A549 (cell line): ENCODE results near the gene ARSH. TPM values are rescaled to one million over a fixed set of nuclear protein-coding genes. Genes with fewer than 3 reads are reported as not detected.

Experiments
- ATAC-seq, 2 experiments: fragments of 200-7000 bp in 1 of 2; fragments of >200 bp in 1 of 2; cut with Nextera tagmentation in 1 of 2; cut with Tn5 transposase in 1 of 2; 3 replicates each; pipeline versions ENCODE4 v1.8.0 to v1.9.1; 2018 to 2020; ENCODE audit warnings: mild to moderate bottlenecking in 1 of 2, moderate library complexity in 1 of 2
- CTCF ChIA-PET: fragments of 300-600 bp; sonication (Branson Sonifier 250); formaldehyde crosslinking; extraction: SDS; loops from one replicate; lab custom pipeline; 2021; ENCODE audit warnings: antibody characterized with exemption, inconsistent platforms; lab: Yijun Ruan, JAX
- POLR2A ChIA-PET: fragments of 350-600 bp; formaldehyde crosslinking; extraction: SDS; loops from one replicate; lab custom pipeline; 2021; ENCODE audit warnings: antibody characterized with exemption, inconsistent platforms; lab: Yijun Ruan, JAX
- DNase-seq, 2 experiments: peaks; one replicate each; pipeline versions ENCODE4 v3.0.0 to v3.0.0-alpha.2; 2011 to 2016; ENCODE audit warnings: low read depth in 1 of 2, low spot score in 1 of 2
- FAIRE-seq: peaks from 2 replicates; lab custom pipeline; 2011; peaks lifted over from hg19 to GRCh38; lab: Jason Lieb, UNC
- H3K27ac ChIP-seq, 2 experiments: fragments of >200 bp; sonication (Bioruptor Twin); formaldehyde crosslinking; 3 replicates each; pipeline ENCODE4 v1.5.1; 2016 to 2017
- H3K4me1 ChIP-seq: fragments of >200 bp; sonication (Bioruptor Twin); formaldehyde crosslinking; 3 replicates; pipeline ENCODE4 v1.6.1; 2016
- H3K4me2 ChIP-seq: fragments of >200 bp; sonication (Bioruptor Twin); formaldehyde crosslinking; 3 replicates; pipeline ENCODE4 v1.6.1; 2016
- H3K4me3 ChIP-seq: fragments of >200 bp; sonication (Bioruptor Twin); formaldehyde crosslinking; 3 replicates; pipeline ENCODE4 v1.5.1; 2016
- H3K9me3 ChIP-seq: fragments of >200 bp; sonication (Bioruptor Twin); formaldehyde crosslinking; 3 replicates; pipeline ENCODE4 v1.6.1; 2016
- ATOH8 ChIP-seq: fragments of 250-450 bp; sonication (Bioruptor Pico); IDR thresholded peaks from 2 replicates; pipeline ENCODE4 v1.5.0; 2020; ENCODE audit warnings: low read depth, mild to moderate bottlenecking, moderate library complexity
- CEBPB ChIP-seq, 2 experiments: fragments of >200 bp in 1 of 2; sonication (Bioruptor Twin) in 1 of 2; formaldehyde crosslinking in 1 of 2; IDR thresholded peaks; 2 replicates each; pipeline ENCODE4 v1.6.1; 2012 to 2016
- CHD4 ChIP-seq: fragments of 200-600 bp; sonication (generic); IDR thresholded peaks from 2 replicates; pipeline ENCODE4 v1.6.1; 2016; ENCODE audit warnings: antibody characterized with exemption, mild to moderate bottlenecking, borderline replicate concordance
- EHF ChIP-seq: fragments of 250-450 bp; sonication (Bioruptor Pico); IDR thresholded peaks from 2 replicates; pipeline ENCODE4 v1.5.0; 2020; ENCODE audit warnings: mild to moderate bottlenecking
- FOSL2 ChIP-seq, 2 experiments: fragments of 450-650 bp in 1 of 2; fragments of >200 bp in 1 of 2; sonication (Bioruptor Twin) in 1 of 2; formaldehyde crosslinking; IDR thresholded peaks; 2 replicates each; pipeline versions ENCODE4 v1.5.0 to v1.6.1; 2016 to 2020; ENCODE audit warnings: mild to moderate bottlenecking in 1 of 2, moderate library complexity in 1 of 2
- GATA3 ChIP-seq: IDR thresholded peaks from 2 replicates; pipeline ENCODE4 v1.6.1; 2012; ENCODE audit warnings: borderline replicate concordance
- HMGXB4 ChIP-seq: fragments of 250-450 bp; sonication (Bioruptor Pico); IDR thresholded peaks from 2 replicates; pipeline ENCODE4 v1.5.0; 2021; ENCODE audit warnings: mild to moderate bottlenecking, moderate library complexity, borderline replicate concordance
- KDM1A ChIP-seq: fragments of 200-600 bp; sonication (generic); IDR thresholded peaks from 2 replicates; pipeline ENCODE4 v1.6.1; 2016; ENCODE audit warnings: low read depth, mild to moderate bottlenecking
- KDM5A ChIP-seq: fragments of 200-600 bp; sonication (generic); IDR thresholded peaks from 2 replicates; pipeline ENCODE4 v1.6.1; 2016; ENCODE audit warnings: antibody characterized with exemption, mild to moderate bottlenecking
- MAZ ChIP-seq: fragments of 150-350 bp; IDR thresholded peaks from 2 replicates; pipeline ENCODE4 v1.6.1; 2014; ENCODE audit warnings: antibody characterized with exemption, low read depth, low read length, borderline replicate concordance
- NR3C1 ChIP-seq: fragments of >200 bp; sonication (Bioruptor Twin); formaldehyde crosslinking; IDR thresholded peaks from 3 replicates; pipeline ENCODE4 v1.6.1; 2017
- RARB ChIP-seq: fragments of 250-450 bp; sonication (Bioruptor Pico); IDR thresholded peaks from 2 replicates; pipeline ENCODE4 v1.8.0; 2021; ENCODE audit warnings: mild to moderate bottlenecking, moderate library complexity
- RCOR1 ChIP-seq: fragments of 150-350 bp; IDR thresholded peaks from 2 replicates; pipeline ENCODE4 v1.6.1; 2014; ENCODE audit warnings: antibody characterized with exemption, low read length, low read depth
- RFX5 ChIP-seq: fragments of 450-650 bp; IDR thresholded peaks from 2 replicates; pipeline ENCODE4 v1.7.1; 2014; ENCODE audit warnings: antibody characterized with exemption, mild to moderate bottlenecking, moderate library complexity
- SMC3 ChIP-seq: fragments of >200 bp; sonication (Bioruptor Twin); formaldehyde crosslinking; IDR thresholded peaks from 3 replicates; pipeline ENCODE4 v1.6.1; 2018; ENCODE audit warnings: inconsistent platforms
- TFCP2L1 ChIP-seq: fragments of 250-450 bp; sonication (Bioruptor Pico); IDR thresholded peaks from 2 replicates; pipeline ENCODE4 v1.5.0; 2021; ENCODE audit warnings: mild to moderate bottlenecking
- ZNF302 ChIP-seq: fragments of 250-450 bp; sonication (Bioruptor Pico); IDR thresholded peaks from 2 replicates; pipeline ENCODE4 v1.9.0; 2021; ENCODE audit warnings: inconsistent platforms, mild to moderate bottlenecking, moderate library complexity
- WGBS: methylation state at CpG from one replicate; pipeline ENCODE4 v1.1.6; 2017; ENCODE audit errors: missing lambda C conversion rate; 5-methylcytosine and 5-hydroxymethylcytosine counted together
- polyA plus RNA-seq, 4 experiments: library from polyadenylated mRNA; depleted of rRNA in 3 of 4; stranded (reverse); fragments of >200 nt; fragmentation: RNase III in 1 of 4; extraction: RNeasy Plus Mini Kit Qiagen cat#74134 plus additional on column Dnase treatment in 1 of 4; gene quantifications; 2 replicates in 3 of 4; 3 replicates in 1 of 4; pipeline ENCODE4 v1.2.3, GENCODE V29; 2011 to 2017
- TF ChIP-seq, protein P1 (sequence below): fragments of 450-650 bp; IDR thresholded peaks from 2 replicates; pipeline ENCODE4 v1.6.1; 2014; ENCODE audit warnings: antibody characterized with exemption

The ARSH gene
- polyA plus RNA-seq, 2 of the 4 experiments (the other 2 are of a cell fraction): not detected

DNA sequence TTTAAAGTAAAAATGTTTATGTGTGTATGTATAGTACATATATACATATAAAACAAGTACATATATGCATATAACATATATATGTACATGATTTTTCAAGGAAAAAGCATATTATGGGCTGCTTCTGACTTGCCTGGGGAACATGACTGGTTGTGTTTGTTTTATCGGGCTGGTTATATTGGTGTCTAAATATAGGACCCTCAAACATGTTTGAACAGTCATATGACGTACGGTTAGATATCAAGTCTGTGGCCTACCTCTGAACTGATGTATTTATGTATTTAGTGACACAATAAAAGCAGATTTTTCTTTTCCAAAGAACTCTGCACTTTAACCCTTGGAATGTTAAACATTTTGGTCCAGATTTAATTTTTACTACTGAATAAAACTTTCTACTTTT lies 39.3 kb upstream of the ARSH start:
- Histone ChIP-seq H3K4me2 (no peak overlapping the region), H3K4me3 (no peak overlapping the region), H3K9me3 (no peaks in the 10 kb centered on the region), H3K27ac (no peak overlapping the region), H3K4me1 (peaks cover 23% of the 10 kb centered on the region)
- ATAC-seq (no peak), FAIRE-seq (no peak), DNase-seq (peak in 1 of 2 experiments; percentile 7)
- ChIA-PET POLR2A (no interaction called here), CTCF (no interaction called here)
- 19% methylated on average over 3 of the region's 3 CpGs for WGBS
- no peak for TF ChIP-seq TFCP2L1 (CRISPR knock-in tag)

GRCh38 chrX:2967584-2967983 lies 38.8 kb upstream of the ARSH start:
- no peak for TF ChIP-seq GATA3
- FAIRE-seq: no peak
- H3K4me3 ChIP-seq: no peak overlapping the region

GRCh38 chrX:2967998-2968909 lies 38.1 kb upstream of the ARSH start:
- no peak for FAIRE-seq
- 87% methylated on average over 27 of the region's 27 CpGs for WGBS
- Histone ChIP-seq H3K4me1 (peaks cover 11% of the 10 kb centered on the region), H3K27ac (no peak overlapping the region), H3K4me2 (no peak overlapping the region), H3K4me3 (no peak overlapping the region), H3K9me3 (no peaks in the 10 kb centered on the region)
- no peak for ATAC-seq
- TF ChIP-seq RCOR1 (no peak), HMGXB4 (CRISPR knock-in tag) (no peak), CEBPB (IDR thresholded peaks at IDR 0.05) (no peak), SMC3 (no peak), ZNF302 (CRISPR knock-in tag) (no peak), MAZ (no peak), RARB (CRISPR knock-in tag) (no peak), CHD4 (no peak), ATOH8 (CRISPR knock-in tag) (no peak), KDM5A (no peak), EHF (CRISPR knock-in tag) (no peak), KDM1A (no peak), NR3C1 (no peak)
- TF ChIP-seq, protein P1, sequence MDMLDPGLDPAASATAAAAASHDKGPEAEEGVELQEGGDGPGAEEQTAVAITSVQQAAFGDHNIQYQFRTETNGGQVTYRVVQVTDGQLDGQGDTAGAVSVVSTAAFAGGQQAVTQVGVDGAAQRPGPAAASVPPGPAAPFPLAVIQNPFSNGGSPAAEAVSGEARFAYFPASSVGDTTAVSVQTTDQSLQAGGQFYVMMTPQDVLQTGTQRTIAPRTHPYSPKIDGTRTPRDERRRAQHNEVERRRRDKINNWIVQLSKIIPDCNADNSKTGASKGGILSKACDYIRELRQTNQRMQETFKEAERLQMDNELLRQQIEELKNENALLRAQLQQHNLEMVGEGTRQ: no peak
- POLR2A ChIA-PET: no interaction called here
- DNase-seq: no peak
- CTCF ChIA-PET: no interaction called here

More at GRCh38 chrX:2967584-2967983, 38.8 kb upstream of the ARSH start:
- POLR2A ChIA-PET: no interaction called here
- no peak for DNase-seq
- H3K4me1 ChIP-seq: peaks cover 17% of the 10 kb centered on the region
- no peaks in the 10 kb centered on the region for H3K9me3 ChIP-seq
- CTCF ChIA-PET: no interaction called here
- WGBS: 92% methylated on average over 14 of the region's 14 CpGs
- no peak for ATAC-seq
- no peak overlapping the region for H3K27ac ChIP-seq
- H3K4me2 ChIP-seq: no peak overlapping the region

- H3K4me2 ChIP-seq: no peak overlapping the region
- no peak for DNase-seq
- H3K27ac ChIP-seq: no peak overlapping the region
- CTCF ChIA-PET: interaction anchor here (0.6 kb wide), 1 partner anchor 80 kb away, joined by 5 read pairs; no protein-coding TSS in a partner anchor
- 81% methylated on average over 6 of the region's 6 CpGs for WGBS
- TF ChIP-seq ATOH8 (CRISPR knock-in tag): no peak
- TF ChIP-seq, protein P1: no peak
- TF ChIP-seq RFX5: no peak
- TF ChIP-seq FOSL2 (IDR thresholded peaks at IDR 0.05): no peak
- TF ChIP-seq FOSL2 (CRISPR knock-in tag; IDR thresholded peaks at IDR 0.05): no peak
- no peaks in the 10 kb centered on the region for H3K9me3 ChIP-seq
- FAIRE-seq: no peak
- peaks cover 8% of the 10 kb centered on the region for H3K4me1 ChIP-seq
- POLR2A ChIA-PET: no interaction called here
- H3K4me3 ChIP-seq: no peak overlapping the region
- no peak for ATAC-seq
These were observed 37.3 kb upstream of the ARSH start for GRCh38 chrX:2969021-2969420.
